ENCODE data around the gene NTRK3. TPM values are rescaled to one million over a fixed set of nuclear protein-coding genes. Genes with fewer than 3 reads are reported as not detected.

The NTRK3 gene
- total and polyA plus RNA-seq, 2 of the 8 experiments (the other 6 are each of a cell fraction or from before 2014, with no cell fraction given) = 4.5 to 6.8 TPM

DNA sequence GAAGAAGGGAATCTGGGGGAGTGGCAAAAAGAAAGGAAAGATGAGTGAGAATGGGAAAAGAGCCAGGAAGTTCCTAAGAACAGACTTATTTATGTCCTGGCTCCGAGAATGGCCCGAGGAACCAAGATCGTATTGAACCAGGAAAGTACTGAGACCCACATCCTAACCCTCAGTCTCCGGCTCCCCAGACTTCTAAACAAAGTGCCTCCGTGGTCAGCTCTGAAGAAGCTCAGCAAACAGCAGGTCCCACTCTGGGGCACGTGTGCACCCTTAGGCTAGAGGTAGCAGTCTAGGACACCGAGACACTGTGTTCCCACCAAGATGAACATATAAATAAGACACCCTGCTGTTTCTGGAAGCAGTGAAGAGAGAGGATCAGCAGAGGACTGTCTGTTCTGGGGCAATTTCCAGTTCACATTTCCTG is 307.4 kb downstream of the NTRK3 start (continued):
- TF ChIP-seq YY1 (IDR thresholded peaks at IDR 0.05; ENCODE audit: low read depth, low read length) (no peak), KDM4A (IDR thresholded peaks at IDR 0.05; ENCODE audit: low read depth, low read length, severe bottlenecking) (no peak), POU5F1 (IDR thresholded peaks at IDR 0.05; ENCODE audit: low read depth, low read length) (no peak), KDM5A (IDR thresholded peaks at IDR 0.05; ENCODE audit: low read length) (no peak), BACH1 (IDR thresholded peaks at IDR 0.05; ENCODE audit: low read length) (no peak)
